Peyer's patch (tissue), 4 donors: ENCODE data around the gene ADGRD1.

Experiments used
- POLR2A ChIP-seq, 2 donors: fragments of 450-650 bp; IDR thresholded peaks; one replicate each; pipeline ENCODE4 v1.5.1; 2017; ENCODE audit warnings: antibody characterized with exemption in 2 of 2, mild to moderate bottlenecking in 2 of 2, moderate library complexity in 2 of 2
- TF ChIP-seq, protein P1 (sequence below), 6 experiments: fragments of 450-650 bp in 4 of 6; fragments of 200-600 bp in 2 of 6; sonication (generic) in 1 of 6; IDR thresholded peaks; one replicate each; pipeline ENCODE4 v1.5.1; 2017 to 2019; ENCODE audit warnings: antibody characterized with exemption in 6 of 6, mild to moderate bottlenecking in 3 of 6, moderate library complexity in 1 of 6

GRCh38 chr12:131055093-131055465 is 101.4 kb downstream of the ADGRD1 start:
- TF ChIP-seq, protein P1, sequence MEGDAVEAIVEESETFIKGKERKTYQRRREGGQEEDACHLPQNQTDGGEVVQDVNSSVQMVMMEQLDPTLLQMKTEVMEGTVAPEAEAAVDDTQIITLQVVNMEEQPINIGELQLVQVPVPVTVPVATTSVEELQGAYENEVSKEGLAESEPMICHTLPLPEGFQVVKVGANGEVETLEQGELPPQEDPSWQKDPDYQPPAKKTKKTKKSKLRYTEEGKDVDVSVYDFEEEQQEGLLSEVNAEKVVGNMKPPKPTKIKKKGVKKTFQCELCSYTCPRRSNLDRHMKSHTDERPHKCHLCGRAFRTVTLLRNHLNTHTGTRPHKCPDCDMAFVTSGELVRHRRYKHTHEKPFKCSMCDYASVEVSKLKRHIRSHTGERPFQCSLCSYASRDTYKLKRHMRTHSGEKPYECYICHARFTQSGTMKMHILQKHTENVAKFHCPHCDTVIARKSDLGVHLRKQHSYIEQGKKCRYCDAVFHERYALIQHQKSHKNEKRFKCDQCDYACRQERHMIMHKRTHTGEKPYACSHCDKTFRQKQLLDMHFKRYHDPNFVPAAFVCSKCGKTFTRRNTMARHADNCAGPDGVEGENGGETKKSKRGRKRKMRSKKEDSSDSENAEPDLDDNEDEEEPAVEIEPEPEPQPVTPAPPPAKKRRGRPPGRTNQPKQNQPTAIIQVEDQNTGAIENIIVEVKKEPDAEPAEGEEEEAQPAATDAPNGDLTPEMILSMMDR (IDR thresholded peaks at IDR 0.05), result no peak
- TF ChIP-seq POLR2A (IDR thresholded peaks at IDR 0.05), result no peak
